Right cardiac atrium (tissue), 5 donors: ENCODE measurements around the gene RPTOR. TPM values are rescaled to one million over a fixed set of nuclear protein-coding genes. Genes with fewer than 3 reads are reported as not detected.

ENCODE experiments used
- ATAC-seq, 2 donors: fragments of 200-7000 bp; cut with Tn5 transposase; one replicate each; pipeline versions ENCODE4 v1.8.0 to v1.9.1; 2020; ENCODE audit warnings: moderate library complexity in 2 of 2, mild to moderate bottlenecking in 1 of 2
- DNase-seq, 3 donors: peaks; one replicate each; pipeline ENCODE4 v3.0.0-alpha.2; 2020
- H3K27ac ChIP-seq: one replicate; pipeline ENCODE4 v1.5.1; 2013; ENCODE audit warnings: mild to moderate bottlenecking, low read length, control low read depth, moderate library complexity
- H3K27me3 ChIP-seq: one replicate; pipeline ENCODE4 v1.6.1; 2013; ENCODE audit not compliant: control insufficient read depth, insufficient read depth
- H3K4me1 ChIP-seq: one replicate; pipeline ENCODE4 v1.6.1; 2013; ENCODE audit warnings: low read length; ENCODE audit not compliant: control insufficient read depth, insufficient read depth
- H3K4me3 ChIP-seq: one replicate; pipeline ENCODE4 v1.5.1; 2013; ENCODE audit warnings: low read length, control low read depth
- H3K9me3 ChIP-seq: one replicate; pipeline ENCODE4 v1.6.1; 2013; ENCODE audit warnings: low read length; ENCODE audit not compliant: control insufficient read depth
- whole genome bisulfite sequencing: extraction: QIAGEN DNeasy Blood & Tissue Kit; methylation state at CpG from one replicate; pipeline ENCODE4 v1.1.7; 2013; 5-methylcytosine and 5-hydroxymethylcytosine counted together
- intact Hi-C, 4 donors: fragments of 100-400 bp; cut with DNase I; formaldehyde crosslinking; loops; one replicate each; pipeline versions ENCODE4 v1.11.0 to v1.14.0; 2022 to 2023
- polyA plus RNA-seq: library from polyadenylated mRNA; stranded (reverse); fragments of 200-250 nt; gene quantifications from one replicate; pipeline ENCODE4 v1.2.3, GENCODE V29; 2013
- total RNA-seq, 4 donors: library from RNA; stranded (reverse); fragmentation: NEBNext Ultra II Directional; extraction: Animal tissue kit (Norgen Biotek cat#: 25700); gene quantifications; one replicate each; pipeline ENCODE4 v1.2.1, GENCODE V29; 2021
- donor health status: healthy with polysubstance abuse.
- donor health status: DM: no; HTN: yes; CAD: no.
- donor health status: DM: no; HTN: no; CAD: no.
- donor health status: DM: no; HTN: yes; CAD: no; lungs with severe emphysema.
- donor health status: DM: yes; HTN: yes; CAD: no.

RPTOR gene
- total and polyA plus RNA-seq, 5 donors = 15.2 to 27.0 (median 25.3) TPM

- Histone ChIP-seq H3K27ac (no peak overlapping the region), H3K9me3 (no peaks in the 10 kb centered on the region), H3K4me1 (peaks cover 4% of the 10 kb centered on the region), H3K4me3 (no peak overlapping the region), H3K27me3 (no peaks in the 10 kb centered on the region)
- ATAC-seq = no peak
- no peak for DNase-seq
- 97% methylated on average over 7 of the region's 7 CpGs for WGBS
- intact Hi-C loops = no loop called here
Observed at GRCh38 chr17:80676096-80676466, 131.4 kb downstream of the RPTOR start.

GRCh38 chr17:80676564-80676963 is 131.9 kb downstream of the RPTOR start:
- 92% methylated on average over 9 of the region's 9 CpGs for WGBS
- no peak for ATAC-seq
- peaks cover 4% of the 10 kb centered on the region for H3K4me1 ChIP-seq

GRCh38 chr17:80677214-80677756 is 132.6 kb downstream of the RPTOR start:
- DNase-seq = no peak
- peaks cover 4% of the 10 kb centered on the region for H3K4me1 ChIP-seq
- no peak overlapping the region for H3K27ac ChIP-seq
- H3K4me3 ChIP-seq = no peak overlapping the region
- H3K27me3 ChIP-seq = no peaks in the 10 kb centered on the region
- no peaks in the 10 kb centered on the region for H3K9me3 ChIP-seq
- WGBS = 94% methylated on average over 3 of the region's 3 CpGs
- intact Hi-C loops = no loop called here
- ATAC-seq = no peak

More at GRCh38 chr17:80676564-80676963, 131.9 kb downstream of the RPTOR start:
- H3K27ac ChIP-seq = no peak overlapping the region
- no peak overlapping the region for H3K4me3 ChIP-seq
- DNase-seq = no peak
- no peaks in the 10 kb centered on the region for H3K27me3 ChIP-seq
- intact Hi-C loops = no loop called here
- no peaks in the 10 kb centered on the region for H3K9me3 ChIP-seq

DNA sequence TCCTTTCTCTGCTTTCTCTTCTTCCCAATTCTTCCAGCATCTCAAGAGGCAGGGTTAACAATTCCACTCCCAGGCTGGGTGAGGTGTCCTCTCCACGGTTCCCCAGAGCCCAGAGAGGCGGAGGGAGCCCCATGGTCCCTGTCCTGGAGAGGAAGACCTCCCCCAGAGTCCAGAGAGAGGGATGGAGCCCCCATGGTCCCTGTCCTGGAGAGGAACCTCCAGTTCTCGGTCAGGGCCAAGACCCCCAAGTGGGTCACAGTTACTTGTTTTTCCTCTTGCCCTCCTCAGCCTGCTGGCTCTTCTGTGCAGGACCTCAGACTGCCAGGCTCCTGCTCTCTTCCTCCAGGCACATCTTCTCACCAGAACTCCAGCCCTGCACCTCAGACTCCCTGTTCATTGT is 135.2 kb downstream of the RPTOR start:
- ATAC-seq (no peak), DNase-seq (no peak)
- no peak overlapping the region for H3K27ac ChIP-seq
- H3K27me3 ChIP-seq = no peaks in the 10 kb centered on the region
- H3K4me1 ChIP-seq = peaks cover 4% of the 10 kb centered on the region
- 91% methylated on average over 3 of the region's 3 CpGs for WGBS
- H3K4me3 ChIP-seq = no peak overlapping the region
- intact Hi-C loops = no loop called here
- H3K9me3 ChIP-seq = no peaks in the 10 kb centered on the region

GRCh38 chr17:80681215-80681614 is 136.6 kb downstream of the RPTOR start:
- ATAC-seq (no peak), DNase-seq (no peak)
- Histone ChIP-seq H3K9me3 (no peaks in the 10 kb centered on the region), H3K27ac (no peak overlapping the region), H3K4me3 (no peak overlapping the region), H3K27me3 (no peaks in the 10 kb centered on the region), H3K4me1 (peaks cover 4% of the 10 kb centered on the region)
- intact Hi-C loops = no loop called here
- WGBS = 94% methylated on average over 18 of the region's 18 CpGs

- ATAC-seq (no peak), DNase-seq (no peak)
- H3K9me3 ChIP-seq = no peaks in the 10 kb centered on the region
- H3K27ac ChIP-seq = no peak overlapping the region
- intact Hi-C loops = no loop called here
- WGBS = 91% methylated on average over 6 of the region's 6 CpGs
- no peaks in the 10 kb centered on the region for H3K27me3 ChIP-seq
- peaks cover 4% of the 10 kb centered on the region for H3K4me1 ChIP-seq
- no peak overlapping the region for H3K4me3 ChIP-seq
Observed at GRCh38 chr17:80682372-80682771, 137.7 kb downstream of the RPTOR start.

- 83% methylated on average over 10 of the region's 10 CpGs for WGBS
- H3K27ac ChIP-seq = no peak overlapping the region
- no peaks in the 10 kb centered on the region for H3K9me3 ChIP-seq
- peaks cover 3% of the 10 kb centered on the region for H3K4me1 ChIP-seq
- intact Hi-C loops = no loop called here
- DNase-seq = no peak
- H3K4me3 ChIP-seq = no peak overlapping the region
- no peaks in the 10 kb centered on the region for H3K27me3 ChIP-seq
- ATAC-seq = no peak
Observed at GRCh38 chr17:80683625-80684104, 139.0 kb downstream of the RPTOR start.

- Histone ChIP-seq H3K27me3 (no peaks in the 10 kb centered on the region), H3K27ac (no peak overlapping the region), H3K4me1 (no peaks in the 10 kb centered on the region), H3K4me3 (no peak overlapping the region), H3K9me3 (no peaks in the 10 kb centered on the region)
- WGBS = 97% methylated on average over 9 of the region's 9 CpGs
- intact Hi-C loops = no loop called here
- ATAC-seq = no peak
- no peak for DNase-seq
Observed at GRCh38 chr17:80687839-80688238, 143.2 kb downstream of the RPTOR start.

DNA sequence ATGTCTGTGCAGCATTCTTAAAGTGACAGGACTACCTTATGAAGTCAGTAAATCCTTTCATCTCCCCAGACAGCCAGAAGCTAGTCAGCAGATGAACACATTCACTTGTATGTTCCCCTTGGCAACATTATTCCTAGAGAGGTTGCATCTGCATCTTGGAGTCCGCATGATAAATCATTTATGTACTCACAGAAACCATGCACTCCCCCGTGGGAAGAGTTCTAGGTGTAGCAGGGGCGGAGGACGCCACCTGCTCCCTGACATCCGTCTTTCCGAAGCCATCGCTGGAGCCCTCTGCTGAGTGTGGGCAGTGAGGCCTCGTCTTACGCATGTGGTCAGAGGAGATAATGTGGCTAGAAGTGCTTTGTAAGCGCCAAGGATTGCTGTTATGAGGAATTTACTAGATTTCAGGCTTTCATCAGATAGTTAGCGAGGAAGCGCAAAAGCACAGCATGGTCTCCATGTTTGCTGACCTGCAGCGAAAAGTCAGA is 144.5 kb downstream of the RPTOR start:
- no peaks in the 10 kb centered on the region for H3K9me3 ChIP-seq
- WGBS = 87% methylated on average over 13 of the region's 13 CpGs
- no peaks in the 10 kb centered on the region for H3K27me3 ChIP-seq
- DNase-seq (no peak), ATAC-seq (no peak)
- no peaks in the 10 kb centered on the region for H3K4me1 ChIP-seq
- intact Hi-C loops = no loop called here
- H3K27ac ChIP-seq = no peak overlapping the region
- H3K4me3 ChIP-seq = no peak overlapping the region

DNA sequence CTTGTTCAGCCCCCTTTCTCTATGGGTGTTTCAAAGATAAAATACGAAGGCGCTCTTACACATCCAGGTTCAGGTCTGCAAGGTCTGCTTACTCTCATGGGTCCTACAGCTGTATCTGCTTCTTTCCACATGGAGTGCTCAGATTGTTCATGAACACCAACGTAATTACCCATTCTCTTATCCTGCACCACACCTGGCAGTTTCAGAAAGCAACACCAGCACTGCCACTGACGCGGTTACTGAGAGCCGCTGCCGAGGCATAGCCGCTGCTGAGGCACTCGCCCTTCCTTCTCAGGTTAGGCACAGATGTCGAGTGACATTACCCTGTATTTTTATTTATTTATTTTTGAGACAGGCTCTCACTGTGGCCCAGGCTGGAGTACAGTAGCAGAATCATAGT is 147.1 kb downstream of the RPTOR start:
- WGBS = 97% methylated on average over 10 of the region's 10 CpGs
- ATAC-seq = no peak
- intact Hi-C loops = no loop called here

DNA sequence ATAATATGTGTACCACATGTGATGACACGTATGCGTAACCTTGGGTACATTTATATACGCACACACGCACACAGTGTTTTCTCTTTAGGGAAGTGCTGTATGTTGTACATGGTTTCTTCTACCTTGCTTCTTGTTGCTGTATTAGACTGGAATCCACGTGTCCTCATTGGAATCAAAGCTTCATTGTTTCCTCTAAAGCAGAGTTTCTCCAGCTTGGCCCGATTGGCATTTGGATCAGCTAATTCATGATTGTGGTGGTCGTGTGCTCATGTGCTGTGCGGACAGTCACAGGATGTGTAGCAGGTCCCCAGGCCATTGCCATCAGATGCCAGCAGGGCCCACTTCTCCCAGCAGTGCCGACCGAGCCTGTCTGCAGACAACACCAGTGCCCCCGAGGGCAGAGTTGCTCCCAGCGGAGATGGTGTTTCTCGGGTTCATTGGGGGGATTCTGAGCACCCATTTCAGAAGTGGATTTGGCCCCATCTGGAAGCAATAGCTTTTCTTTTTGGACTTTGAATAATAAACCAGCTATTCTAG is 148.4 kb downstream of the RPTOR start:
- intact Hi-C loops = no loop called here
- WGBS = 86% methylated on average over 13 of the region's 13 CpGs
- ATAC-seq = no peak
- Histone ChIP-seq H3K27ac (no peak overlapping the region), H3K9me3 (no peaks in the 10 kb centered on the region), H3K4me1 (no peaks in the 10 kb centered on the region), H3K27me3 (no peaks in the 10 kb centered on the region), H3K4me3 (no peak overlapping the region)
- no peak for DNase-seq

More for the DNA sequence above, 147.1 kb downstream of the RPTOR start:
- no peak overlapping the region for H3K4me3 ChIP-seq
- no peaks in the 10 kb centered on the region for H3K9me3 ChIP-seq
- no peaks in the 10 kb centered on the region for H3K27me3 ChIP-seq
- no peaks in the 10 kb centered on the region for H3K4me1 ChIP-seq
- H3K27ac ChIP-seq = no peak overlapping the region
- no peak for DNase-seq

- no peaks in the 10 kb centered on the region for H3K27me3 ChIP-seq
- no peaks in the 10 kb centered on the region for H3K9me3 ChIP-seq
- H3K4me3 ChIP-seq = no peak overlapping the region
- H3K27ac ChIP-seq = no peak overlapping the region
- DNase-seq (no peak), ATAC-seq (no peak)
- intact Hi-C loops = no loop called here
- WGBS = 88% methylated on average over 12 of the region's 12 CpGs
- no peaks in the 10 kb centered on the region for H3K4me1 ChIP-seq
Observed at GRCh38 chr17:80693511-80693910, 148.9 kb downstream of the RPTOR start.
